Liver (tissue), 3 donors: ENCODE data around the gene MACROH2A2.

Experiments
- EGR1 ChIP-seq, 2 donors: IDR thresholded peaks; 2 replicates each; pipeline ENCODE4 v1.6.1; 2016 to 2018; ENCODE audit warnings: antibody characterized with exemption in 2 of 2, low read depth in 2 of 2
- GABPA ChIP-seq, 2 donors: IDR thresholded peaks in 1 of 2; conservative IDR thresholded peaks in 1 of 2; 2 replicates each; pipeline ENCODE4 v1.6.1; 2016; ENCODE audit warnings: antibody characterized with exemption in 2 of 2, mild to moderate bottlenecking in 1 of 2, moderate library complexity in 1 of 2
- HNF4G ChIP-seq: IDR thresholded peaks from 2 replicates; pipeline ENCODE4 v1.6.1; 2016; ENCODE audit warnings: antibody characterized with exemption
- JUND ChIP-seq, 2 donors: IDR thresholded peaks; 2 replicates each; pipeline ENCODE4 v1.6.1; 2016; ENCODE audit warnings: antibody characterized with exemption in 2 of 2
- RAD21 ChIP-seq, 2 donors: IDR thresholded peaks; 2 replicates each; pipeline ENCODE4 v1.6.1; 2016; ENCODE audit warnings: antibody characterized with exemption in 2 of 2, mild to moderate bottlenecking in 2 of 2
- RXRA ChIP-seq, 2 donors: IDR thresholded peaks; 2 replicates each; pipeline ENCODE4 v1.6.1; 2017 to 2018; ENCODE audit warnings: antibody characterized with exemption in 2 of 2, mild to moderate bottlenecking in 1 of 2
- TAF1 ChIP-seq: conservative IDR thresholded peaks from 2 replicates; pipeline ENCODE4 v1.6.1; 2016; ENCODE audit warnings: antibody characterized with exemption, mild to moderate bottlenecking
- YY1 ChIP-seq: IDR thresholded peaks from 2 replicates; pipeline ENCODE4 v1.6.1; 2016; ENCODE audit warnings: antibody characterized with exemption, mild to moderate bottlenecking
- TF ChIP-seq, protein P1 (sequence below): fragments of 150-350 bp; IDR thresholded peaks from 2 replicates; pipeline ENCODE4 v1.5.1; 2017; ENCODE audit warnings: improper control_type of control experiment, low read depth, low read length; ENCODE audit not compliant: missing input control
- TF ChIP-seq, protein P2 (sequence below): IDR thresholded peaks from 2 replicates; pipeline ENCODE4 v1.6.1; 2016; ENCODE audit warnings: antibody characterized with exemption
- TF ChIP-seq, protein P3 (sequence below): IDR thresholded peaks from 2 replicates; pipeline ENCODE4 v1.6.1; 2016; ENCODE audit warnings: antibody characterized with exemption
- TF ChIP-seq, protein P4 (sequence below): IDR thresholded peaks from 2 replicates; pipeline ENCODE4 v1.6.1; 2016; ENCODE audit warnings: antibody characterized with exemption, mild to moderate bottlenecking
- donor health status: healthy.
- donor health status: healthy.

- no peak for TF ChIP-seq JUND (IDR thresholded peaks at IDR 0.05)
- TF ChIP-seq, protein P1, sequence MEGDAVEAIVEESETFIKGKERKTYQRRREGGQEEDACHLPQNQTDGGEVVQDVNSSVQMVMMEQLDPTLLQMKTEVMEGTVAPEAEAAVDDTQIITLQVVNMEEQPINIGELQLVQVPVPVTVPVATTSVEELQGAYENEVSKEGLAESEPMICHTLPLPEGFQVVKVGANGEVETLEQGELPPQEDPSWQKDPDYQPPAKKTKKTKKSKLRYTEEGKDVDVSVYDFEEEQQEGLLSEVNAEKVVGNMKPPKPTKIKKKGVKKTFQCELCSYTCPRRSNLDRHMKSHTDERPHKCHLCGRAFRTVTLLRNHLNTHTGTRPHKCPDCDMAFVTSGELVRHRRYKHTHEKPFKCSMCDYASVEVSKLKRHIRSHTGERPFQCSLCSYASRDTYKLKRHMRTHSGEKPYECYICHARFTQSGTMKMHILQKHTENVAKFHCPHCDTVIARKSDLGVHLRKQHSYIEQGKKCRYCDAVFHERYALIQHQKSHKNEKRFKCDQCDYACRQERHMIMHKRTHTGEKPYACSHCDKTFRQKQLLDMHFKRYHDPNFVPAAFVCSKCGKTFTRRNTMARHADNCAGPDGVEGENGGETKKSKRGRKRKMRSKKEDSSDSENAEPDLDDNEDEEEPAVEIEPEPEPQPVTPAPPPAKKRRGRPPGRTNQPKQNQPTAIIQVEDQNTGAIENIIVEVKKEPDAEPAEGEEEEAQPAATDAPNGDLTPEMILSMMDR: no peak
- no peak for TF ChIP-seq RAD21 (IDR thresholded peaks at IDR 0.05)
- TF ChIP-seq, protein P2, sequence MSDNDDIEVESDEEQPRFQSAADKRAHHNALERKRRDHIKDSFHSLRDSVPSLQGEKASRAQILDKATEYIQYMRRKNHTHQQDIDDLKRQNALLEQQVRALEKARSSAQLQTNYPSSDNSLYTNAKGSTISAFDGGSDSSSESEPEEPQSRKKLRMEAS: no peak
- no peak for TF ChIP-seq GABPA (IDR thresholded peaks at IDR 0.05 in 1 of 2, conservative IDR thresholded peaks at IDR 0.05 in 1 of 2)
- TF ChIP-seq, protein P3, sequence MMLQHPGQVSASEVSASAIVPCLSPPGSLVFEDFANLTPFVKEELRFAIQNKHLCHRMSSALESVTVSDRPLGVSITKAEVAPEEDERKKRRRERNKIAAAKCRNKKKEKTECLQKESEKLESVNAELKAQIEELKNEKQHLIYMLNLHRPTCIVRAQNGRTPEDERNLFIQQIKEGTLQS: no peak
- no peak for TF ChIP-seq YY1
- TF ChIP-seq, protein P4, sequence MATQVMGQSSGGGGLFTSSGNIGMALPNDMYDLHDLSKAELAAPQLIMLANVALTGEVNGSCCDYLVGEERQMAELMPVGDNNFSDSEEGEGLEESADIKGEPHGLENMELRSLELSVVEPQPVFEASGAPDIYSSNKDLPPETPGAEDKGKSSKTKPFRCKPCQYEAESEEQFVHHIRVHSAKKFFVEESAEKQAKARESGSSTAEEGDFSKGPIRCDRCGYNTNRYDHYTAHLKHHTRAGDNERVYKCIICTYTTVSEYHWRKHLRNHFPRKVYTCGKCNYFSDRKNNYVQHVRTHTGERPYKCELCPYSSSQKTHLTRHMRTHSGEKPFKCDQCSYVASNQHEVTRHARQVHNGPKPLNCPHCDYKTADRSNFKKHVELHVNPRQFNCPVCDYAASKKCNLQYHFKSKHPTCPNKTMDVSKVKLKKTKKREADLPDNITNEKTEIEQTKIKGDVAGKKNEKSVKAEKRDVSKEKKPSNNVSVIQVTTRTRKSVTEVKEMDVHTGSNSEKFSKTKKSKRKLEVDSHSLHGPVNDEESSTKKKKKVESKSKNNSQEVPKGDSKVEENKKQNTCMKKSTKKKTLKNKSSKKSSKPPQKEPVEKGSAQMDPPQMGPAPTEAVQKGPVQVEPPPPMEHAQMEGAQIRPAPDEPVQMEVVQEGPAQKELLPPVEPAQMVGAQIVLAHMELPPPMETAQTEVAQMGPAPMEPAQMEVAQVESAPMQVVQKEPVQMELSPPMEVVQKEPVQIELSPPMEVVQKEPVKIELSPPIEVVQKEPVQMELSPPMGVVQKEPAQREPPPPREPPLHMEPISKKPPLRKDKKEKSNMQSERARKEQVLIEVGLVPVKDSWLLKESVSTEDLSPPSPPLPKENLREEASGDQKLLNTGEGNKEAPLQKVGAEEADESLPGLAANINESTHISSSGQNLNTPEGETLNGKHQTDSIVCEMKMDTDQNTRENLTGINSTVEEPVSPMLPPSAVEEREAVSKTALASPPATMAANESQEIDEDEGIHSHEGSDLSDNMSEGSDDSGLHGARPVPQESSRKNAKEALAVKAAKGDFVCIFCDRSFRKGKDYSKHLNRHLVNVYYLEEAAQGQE: no peak
- TF ChIP-seq RXRA (IDR thresholded peaks at IDR 0.05): no peak
- TF ChIP-seq HNF4G: no peak
- no peak for TF ChIP-seq TAF1
- TF ChIP-seq EGR1 (IDR thresholded peaks at IDR 0.05; ENCODE audit: low read depth in 2 of 2): no peak
Observed at GRCh38 chr10:70078329-70078728, 25.7 kb downstream of the MACROH2A2 start.
